Measurements from ENCODE around the gene MRPL24. TPM values are rescaled to one million over a fixed set of nuclear protein-coding genes. Genes with fewer than 3 reads are reported as not detected.

MRPL24 gene
- total and polyA plus RNA-seq, 10 of the 15 experiments (the other 5 are each of a cell fraction or from before 2014, with no cell fraction given), result 87.4 to 269 (median 134) TPM

GRCh38 chr1:156741481-156741983 is 644 bp upstream of the MRPL24 start:
- POLR2A ChIA-PET, result interaction anchor here (1.0 to 5.4 kb wide), 7 partner anchors 10 to 404 kb away, joined by 3 to 75 read pairs (median 11); partner anchors contain the start of genes CCT3, HDGF, ISG20L2 and METTL25B
- H3K4me2 ChIP-seq (ENCODE audit: control insufficient read depth, insufficient read depth), result peak overlapping the region; percentile 68
- peak overlapping the region; percentile 76 for H3K27ac ChIP-seq (ENCODE audit: control insufficient read depth, insufficient read depth)
- no peaks in the 10 kb centered on the region for H3K9me3 ChIP-seq (replicated peaks; ENCODE audit: control insufficient read depth, insufficient read depth, low read length)
- RAD21 ChIA-PET (ENCODE audit: unreplicated experiment), result interaction anchor here (0.7 to 2.7 kb wide), 13 partner anchors 9 to 118 kb away, joined by 3 to 49 read pairs (median 6); partner anchors contain the start of genes HDGF, ISG20L2, METTL25B and PRCC
- DNase-seq (ENCODE audit: low read depth, low spot score) (no peak), ATAC-seq (no peak), FAIRE-seq (no peak)
- H4K20me1 ChIP-seq (ENCODE audit: control insufficient read depth, insufficient read depth), result no peaks in the 10 kb centered on the region
- in situ Hi-C loops (cut with MboI) (no loop called here), intact Hi-C loops (cut with micrococcal nuclease; ENCODE audit: unreplicated experiment) (loop anchor here (1.0 to 10.0 kb wide), 4 partner anchors 8 to 237 kb away; partner anchors contain the start of genes ISG20L2, MEF2D, METTL25B and PRCC)
- TF ChIP-seq MLLT1 (IDR thresholded peaks at IDR 0.05) (peak; percentile 24; the same call in 1 of the 2 replicates), TAF1 (IDR thresholded peaks at IDR 0.05; ENCODE audit: borderline replicate concordance, low read depth, low read length) (peak; percentile 26; the same call in 1 of the 2 replicates), HDAC2 (IDR thresholded peaks at IDR 0.05) (no peak), HCFC1 (IDR thresholded peaks at IDR 0.05; ENCODE audit: low read length) (no peak), BACH1 (IDR thresholded peaks at IDR 0.05; ENCODE audit: borderline replicate concordance) (0 out of 2 replicates have a peak, but pooled peaks have one; percentile 11)
- H2AFZ ChIP-seq (ENCODE audit: control insufficient read depth, low read depth, low read length), result peak overlapping the region; percentile 85
- peak overlapping the region; percentile 56 for H3K9ac ChIP-seq (ENCODE audit: control insufficient read depth, insufficient read depth, low read length)
- 11% methylated on average over 8 of the region's 8 CpGs for WGBS (ENCODE audit: insufficient coverage, insufficient replicate concordance, low lambda C conversion rate, missing lambda C conversion rate)
- H3K36me3 ChIP-seq (ENCODE audit: control insufficient read depth in 2 of 2, insufficient read depth in 2 of 2, low read length in 1 of 2), result peaks cover 23 to 36% of the 10 kb centered on the region in 2 experiments
- no peaks in the 10 kb centered on the region for H3K27me3 ChIP-seq (replicated peaks in 1 of 2; ENCODE audit: control insufficient read depth in 2 of 2, insufficient read depth in 2 of 2, low read length in 1 of 2)
- peak overlapping the region; percentile 63; the same call in 1 of the 2 replicates for H3K4me3 ChIP-seq
- CTCF ChIA-PET, result interaction anchor here (0.8 to 3.7 kb wide), 13 partner anchors 10 to 141 kb away, joined by 3 to 56 read pairs (median 7); partner anchors contain the start of genes HDGF, ISG20L2, METTL25B and PRCC
- peaks cover 5% of the 10 kb centered on the region for H3K4me1 ChIP-seq (ENCODE audit: control insufficient read depth, insufficient read depth, low read length)
- SMC1A ChIA-PET (ENCODE audit: uncharacterized antibody, unreplicated experiment), result interaction anchor here (0.6 to 5.0 kb wide), 11 partner anchors 11 to 120 kb away, joined by 3 to 57 read pairs (median 4); partner anchors contain the start of genes ISG20L2, METTL25B, NTRK1 and PRCC
- BruUV-seq (replicated peaks), result TSS peak; percentile 91
- H3K79me2 ChIP-seq (ENCODE audit: control insufficient read depth, insufficient read depth, low read length), result peaks cover 35% of the 10 kb centered on the region
